CD14-positive monocyte (primary cell): ENCODE data around the gene GRK6. TPM values are rescaled to one million over a fixed set of nuclear protein-coding genes. Genes with fewer than 3 reads are reported as not detected.

ENCODE experiments used
- DNase-seq, 3 donors: peaks; one replicate each; pipeline ENCODE4 v3.0.0-alpha.2; 2011 to 2022
- H2AFZ ChIP-seq: 2 replicates; pipeline ENCODE4 v1.6.0; 2012; ENCODE audit warnings: mild to moderate bottlenecking, low read depth, low read length, inconsistent platforms; ENCODE audit not compliant: insufficient read depth, poor library complexity, severe bottlenecking
- H3K27ac ChIP-seq, 2 donors: 1 replicate in 1 of 2; 2 replicates in 1 of 2; pipeline ENCODE4 v1.5.1; 2012 to 2013; ENCODE audit warnings: low read length in 2 of 2, control low read depth in 1 of 2, inconsistent platforms in 1 of 2, low read depth in 1 of 2, mild to moderate bottlenecking in 1 of 2
- H3K27me3 ChIP-seq, 2 donors: one replicate each; pipeline versions ENCODE4 v1.6.0 to v1.6.1; 2011 to 2013; ENCODE audit warnings: low read length in 2 of 2; ENCODE audit not compliant: control insufficient read depth in 2 of 2, insufficient read depth in 2 of 2
- H3K36me3 ChIP-seq, 2 donors: replicated peaks in 1 of 2; 1 replicate in 1 of 2; 2 replicates in 1 of 2; pipeline versions ENCODE4 v1.5.1 to v1.6.1; 2012 to 2013; ENCODE audit warnings: low read length in 2 of 2, control low read depth in 1 of 2, inconsistent platforms in 1 of 2, mild to moderate bottlenecking in 1 of 2; ENCODE audit not compliant: insufficient read depth in 2 of 2, control insufficient read depth in 1 of 2
- H3K4me1 ChIP-seq, 2 donors: 1 replicate in 1 of 2; 2 replicates in 1 of 2; pipeline versions ENCODE4 v1.5.1 to v1.6.1; 2012 to 2013; ENCODE audit warnings: low read length in 2 of 2, control low read depth in 1 of 2, inconsistent platforms in 1 of 2, mild to moderate bottlenecking in 1 of 2, moderate library complexity in 1 of 2; ENCODE audit not compliant: insufficient read depth in 2 of 2, control insufficient read depth in 1 of 2
- H3K4me2 ChIP-seq: replicated peaks from 2 replicates; pipeline ENCODE3; 2012; ENCODE audit warnings: low read length, moderate library complexity, mild to moderate bottlenecking; ENCODE audit not compliant: poor library complexity, severe bottlenecking; ENCODE audit errors: extremely low read depth
- H3K4me3 ChIP-seq, 3 experiments: fragments of 200-600 bp in 1 of 3; sonication (generic) in 1 of 3; replicated peaks in 1 of 3; 1 replicate in 2 of 3; 2 replicates in 1 of 3; pipeline ENCODE4 v1.5.1; 2011 to 2013; ENCODE audit warnings: low read length in 3 of 3, mild to moderate bottlenecking in 3 of 3, control low read depth in 2 of 3, low read depth in 2 of 3, inconsistent platforms in 1 of 3, moderate library complexity in 1 of 3
- H3K79me2 ChIP-seq: 2 replicates; pipeline ENCODE4 v1.6.0; 2012; ENCODE audit warnings: mild to moderate bottlenecking, control low read depth, inconsistent platforms, low read length, moderate library complexity; ENCODE audit not compliant: insufficient read depth
- H3K9ac ChIP-seq: 2 replicates; pipeline ENCODE4 v1.6.0; 2017; ENCODE audit warnings: low read length, mild to moderate bottlenecking; ENCODE audit not compliant: insufficient read depth, poor library complexity, severe bottlenecking
- H3K9me3 ChIP-seq, 2 donors: replicated peaks in 1 of 2; 1 replicate in 1 of 2; 2 replicates in 1 of 2; pipeline versions ENCODE4 v1.5.1 to v1.6.1; 2012 to 2013; ENCODE audit warnings: low read length in 2 of 2, control low read depth in 1 of 2; ENCODE audit not compliant: control insufficient read depth in 1 of 2, insufficient read depth in 1 of 2
- H4K20me1 ChIP-seq: 2 replicates; pipeline ENCODE4 v1.6.0; 2012; ENCODE audit warnings: mild to moderate bottlenecking, low read length, control low read depth, moderate library complexity; ENCODE audit not compliant: insufficient read depth
- H3K27ac Mint-ChIP-seq, 7 donors: one replicate each; pipeline ENCODE4 v1.8.0; 2020; ENCODE audit warnings: mild to moderate bottlenecking in 7 of 7, mixed read lengths in 7 of 7, moderate library complexity in 6 of 7, inconsistent platforms in 2 of 7
- H3K27me3 Mint-ChIP-seq, 3 donors: one replicate each; pipeline ENCODE4 v1.8.0; 2021 to 2022; ENCODE audit warnings: low read depth in 3 of 3, mild to moderate bottlenecking in 3 of 3, mixed read lengths in 3 of 3, moderate library complexity in 3 of 3, inconsistent platforms in 1 of 3
- H3K36me3 Mint-ChIP-seq, 2 donors: one replicate each; pipeline ENCODE4 v1.8.0; 2020; ENCODE audit warnings: mixed read lengths in 2 of 2, inconsistent platforms in 1 of 2, mild to moderate bottlenecking in 1 of 2
- H3K4me1 Mint-ChIP-seq: one replicate; pipeline ENCODE4 v1.8.0; 2020; ENCODE audit warnings: mild to moderate bottlenecking, mixed read lengths
- H3K4me3 Mint-ChIP-seq, 2 donors: one replicate each; pipeline ENCODE4 v1.8.0; 2020; ENCODE audit warnings: mild to moderate bottlenecking in 2 of 2, mixed read lengths in 2 of 2, moderate library complexity in 1 of 2
- H3K9me3 Mint-ChIP-seq, 7 donors: one replicate each; pipeline ENCODE4 v1.8.0; 2020 to 2022; ENCODE audit warnings: mixed read lengths in 7 of 7, mild to moderate bottlenecking in 6 of 7, moderate library complexity in 6 of 7, inconsistent platforms in 2 of 7
- WGBS: methylation state at CpG from one replicate; pipeline ENCODE4 v1.1.5; 2013; ENCODE audit warnings: missing lambda C conversion rate; ENCODE audit not compliant: insufficient coverage; 5-methylcytosine and 5-hydroxymethylcytosine counted together
- intact Hi-C, 2 donors: fragments of 100-400 bp; cut with micrococcal nuclease; formaldehyde crosslinking; loops; one replicate each; pipeline versions ENCODE4 v1.15.0 to v1.15.1; 2023
- polyA plus RNA-seq, 3 donors: library from polyadenylated mRNA; depleted of rRNA in 1 of 3; unstranded in 2 of 3; stranded (reverse) in 1 of 3; fragments of 300-500 nt in 2 of 3; fragments of >200 nt in 1 of 3; fragmentation: Illumina TruSeq in 2 of 3; gene quantifications; 1 replicate in 2 of 3; 2 replicates in 1 of 3; pipeline ENCODE4 v1.2.3, GENCODE V29; 2012 to 2021
- TF ChIP-seq, protein P1 (sequence below): fragments of 200-600 bp; IDR thresholded peaks from one replicate; pipeline ENCODE4 v1.8.0; 2022; ENCODE audit warnings: antibody characterized with exemption, mild to moderate bottlenecking

GRK6 gene
- polyA plus RNA-seq, 3 donors: 41.6 to 101 (median 63.4) TPM

- DNase-seq: peak in 1 of 3 donors; percentile 47
- Histone ChIP-seq H3K27ac (no peak overlapping the region), H3K9ac (no peak overlapping the region), H3K79me2 (no peaks in the 10 kb centered on the region), H3K4me3 (no peak overlapping the region), H3K4me2 (no peak overlapping the region), H4K20me1 (peaks cover under 1% of the 10 kb centered on the region), H3K36me3 (peaks cover 0 to 1% of the 10 kb centered on the region in 2 donors), H3K4me1 (peaks cover 3% of the 10 kb centered on the region in 2 donors), H3K9me3 (no peaks in the 10 kb centered on the region), H2AFZ (no peak overlapping the region), H3K27me3 (no peaks in the 10 kb centered on the region)
- Mint-ChIP-seq H3K27me3 (peaks cover 11 to 30% (median 18%) of the 10 kb centered on the region in 3 donors), H3K9me3 (peaks cover 0 to 2% (median 0%) of the 10 kb centered on the region in 7 donors), H3K4me1 (peaks cover 14% of the 10 kb centered on the region), H3K27ac (peak overlapping the region in 2 of 7 donors; percentile 39 to 86), H3K4me3 (no peak overlapping the region), H3K36me3 (peaks cover 4% of the 10 kb centered on the region in 2 donors)
- TF ChIP-seq, protein P1, sequence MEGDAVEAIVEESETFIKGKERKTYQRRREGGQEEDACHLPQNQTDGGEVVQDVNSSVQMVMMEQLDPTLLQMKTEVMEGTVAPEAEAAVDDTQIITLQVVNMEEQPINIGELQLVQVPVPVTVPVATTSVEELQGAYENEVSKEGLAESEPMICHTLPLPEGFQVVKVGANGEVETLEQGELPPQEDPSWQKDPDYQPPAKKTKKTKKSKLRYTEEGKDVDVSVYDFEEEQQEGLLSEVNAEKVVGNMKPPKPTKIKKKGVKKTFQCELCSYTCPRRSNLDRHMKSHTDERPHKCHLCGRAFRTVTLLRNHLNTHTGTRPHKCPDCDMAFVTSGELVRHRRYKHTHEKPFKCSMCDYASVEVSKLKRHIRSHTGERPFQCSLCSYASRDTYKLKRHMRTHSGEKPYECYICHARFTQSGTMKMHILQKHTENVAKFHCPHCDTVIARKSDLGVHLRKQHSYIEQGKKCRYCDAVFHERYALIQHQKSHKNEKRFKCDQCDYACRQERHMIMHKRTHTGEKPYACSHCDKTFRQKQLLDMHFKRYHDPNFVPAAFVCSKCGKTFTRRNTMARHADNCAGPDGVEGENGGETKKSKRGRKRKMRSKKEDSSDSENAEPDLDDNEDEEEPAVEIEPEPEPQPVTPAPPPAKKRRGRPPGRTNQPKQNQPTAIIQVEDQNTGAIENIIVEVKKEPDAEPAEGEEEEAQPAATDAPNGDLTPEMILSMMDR: no peak
- 83% methylated on average over 9 of the region's 15 CpGs for WGBS
- intact Hi-C loops: loop anchor here in 1 of 2 donors (10.0 kb wide), 1 partner anchor 686 kb away; no protein-coding TSS in a partner anchor
These were observed 47.3 kb upstream of the GRK6 start for GRCh38 chr5:177378884-177379883.

DNA sequence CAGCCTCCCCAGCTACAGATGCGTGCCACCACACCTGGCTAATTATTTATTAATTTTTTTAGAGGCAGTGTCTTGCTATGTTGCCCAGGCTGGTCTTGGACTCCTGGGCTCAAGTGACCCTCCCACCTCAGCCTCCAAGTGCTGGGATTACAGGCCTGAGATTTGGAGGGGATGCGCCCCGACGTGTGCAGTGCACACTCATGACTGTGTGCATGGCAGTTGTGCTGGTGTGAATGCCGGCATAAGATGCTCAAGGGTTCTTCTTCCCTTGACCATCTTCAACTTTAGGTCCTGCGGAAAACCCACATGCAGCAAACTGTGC, 45.7 kb upstream of the GRK6 start:
- peaks cover 17% of the 10 kb centered on the region for H3K4me1 Mint-ChIP-seq

More for the DNA sequence above, 45.7 kb upstream of the GRK6 start:
- Histone ChIP-seq H2AFZ (no peak overlapping the region), H3K4me2 (no peak overlapping the region), H3K9ac (no peak overlapping the region), H3K9me3 (no peaks in the 10 kb centered on the region), H3K4me3 (no peak overlapping the region), H3K27ac (no peak overlapping the region), H3K79me2 (no peaks in the 10 kb centered on the region), H3K4me1 (peaks cover 3% of the 10 kb centered on the region in 2 donors), H3K27me3 (no peaks in the 10 kb centered on the region), H3K36me3 (no peaks in the 10 kb centered on the region), H4K20me1 (no peaks in the 10 kb centered on the region)
- Mint-ChIP-seq H3K9me3 (peaks cover 0 to 2% (median 0%) of the 10 kb centered on the region in 7 donors), H3K27me3 (peaks cover 21 to 30% (median 24%) of the 10 kb centered on the region in 3 donors), H3K36me3 (no peaks in the 10 kb centered on the region), H3K4me3 (no peak overlapping the region), H3K27ac (no peak overlapping the region)
- DNase-seq: no peak
- TF ChIP-seq, protein P1: no peak
- WGBS: 100% methylated on average over 1 of the region's 6 CpGs
- intact Hi-C loops: no loop called here
